DMS153 treated with DMSO at 0.1 percent for 48 hours (cell line): Measurements from ENCODE around the gene EIF2B5.
A peak's percentile ranks its signal among the peaks of the same experiment; 100 is the strongest.

Experiments used
- DNase-seq: peaks from one replicate; lab custom pipeline; 2025; ENCODE audit not compliant: unreplicated experiment; lab: John Stamatoyannopoulos, UW

Gene EIF2B5

GRCh38 chr3:184172681-184173373, 37.7 kb downstream of the EIF2B5 start:
- no peak for DNase-seq

- no peak for DNase-seq
These were observed 38.2 kb downstream of the EIF2B5 start for GRCh38 chr3:184173374-184173722.

DNA sequence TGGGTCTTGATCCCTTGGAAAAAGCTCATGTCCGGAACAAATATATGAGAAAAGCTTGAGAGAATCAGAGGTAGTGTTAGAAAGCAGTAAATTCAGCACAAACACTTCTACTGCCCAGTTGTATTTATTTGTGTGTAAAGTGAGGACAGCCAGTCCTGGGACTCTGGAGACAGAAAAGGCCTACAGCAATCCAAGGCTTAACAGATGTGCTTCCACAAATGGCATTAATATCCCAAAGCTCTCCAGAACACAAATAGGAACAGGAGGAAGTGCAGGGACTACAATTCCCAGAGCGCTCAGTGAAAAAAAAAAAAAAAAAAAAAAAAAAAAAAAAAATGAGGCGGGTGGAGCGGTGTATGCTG, 39.1 kb downstream of the EIF2B5 start:
- DNase-seq: no peak

GRCh38 chr3:184174646-184175492, 39.7 kb downstream of the EIF2B5 start, which contains the start of gene AP2M1:
TSS of gene AP2M1 (plus strand) at chr3:184174855. CDS start at chr3:184176994, 2,139 bp downstream.
- DNase-seq: peak; percentile 98

DNA sequence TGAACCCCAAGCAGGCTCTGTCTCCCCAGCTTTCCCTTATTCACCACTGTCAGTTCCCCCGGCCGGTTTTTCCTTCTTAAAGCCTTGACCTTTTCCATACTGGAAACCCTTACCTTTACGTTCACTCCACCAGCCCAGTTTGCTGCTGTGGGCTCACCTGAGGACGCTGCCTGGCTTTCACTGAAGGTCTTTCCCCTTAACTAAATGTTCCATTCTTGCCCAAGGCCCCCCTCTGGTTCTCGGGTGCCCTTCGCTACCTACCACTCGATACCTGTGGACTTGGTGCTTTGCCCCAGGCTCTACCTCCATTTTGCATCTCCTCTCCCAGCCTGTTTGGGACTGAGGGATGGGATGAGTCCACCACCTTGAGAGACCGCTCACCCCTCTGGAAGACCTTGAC, 40.3 kb downstream of the EIF2B5 start:
- DNase-seq: no peak

- DNase-seq: no peak
These were observed 40.8 kb downstream of the EIF2B5 start for GRCh38 chr3:184175981-184176376.

DNA sequence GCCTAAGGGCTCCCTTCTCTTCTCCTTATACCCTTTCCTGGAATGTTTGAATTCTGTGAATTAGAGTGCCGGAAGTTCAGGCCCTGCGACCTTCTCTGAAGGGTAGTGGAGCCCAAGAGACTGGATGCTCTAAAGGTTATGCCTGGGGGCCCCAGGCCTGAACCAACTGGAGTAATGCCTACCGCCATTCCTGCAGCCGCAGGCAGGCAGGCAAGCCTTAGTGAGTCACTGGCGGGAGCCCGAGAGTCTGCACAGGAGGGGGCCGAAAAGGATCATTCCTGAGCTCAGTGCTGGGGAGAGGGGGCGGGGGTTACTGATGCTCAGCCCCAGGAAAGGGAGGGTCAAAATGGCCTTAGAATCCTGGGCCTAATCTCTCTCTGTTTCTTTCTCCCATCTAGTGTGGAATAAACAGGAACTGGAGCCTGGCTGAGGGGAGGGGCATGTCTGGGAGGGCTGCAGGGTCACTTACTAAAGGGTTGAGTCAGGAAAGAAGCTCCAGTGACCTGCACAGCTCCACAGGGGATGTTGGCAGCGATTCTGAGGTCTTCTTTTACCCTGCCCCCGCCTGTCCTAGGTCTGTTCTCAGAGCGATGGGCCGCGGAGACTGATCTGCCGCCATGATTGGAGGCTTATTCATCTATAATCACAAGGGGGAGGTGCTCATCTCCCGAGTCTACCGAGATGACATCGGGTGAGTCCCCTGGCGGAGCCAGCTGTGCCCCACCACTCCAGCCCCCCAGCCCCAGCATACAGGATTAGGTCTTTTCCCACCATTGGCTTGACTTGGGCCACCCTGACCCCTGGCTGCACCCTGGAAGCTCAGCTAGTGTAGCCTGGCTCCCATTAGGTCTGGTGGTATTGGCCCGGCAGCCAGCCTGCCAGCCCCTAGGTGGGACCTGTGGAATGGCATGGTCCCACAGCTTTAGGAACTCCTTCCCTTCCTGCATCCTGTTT, 41.5 kb downstream of the EIF2B5 start:
- no peak for DNase-seq

DNA sequence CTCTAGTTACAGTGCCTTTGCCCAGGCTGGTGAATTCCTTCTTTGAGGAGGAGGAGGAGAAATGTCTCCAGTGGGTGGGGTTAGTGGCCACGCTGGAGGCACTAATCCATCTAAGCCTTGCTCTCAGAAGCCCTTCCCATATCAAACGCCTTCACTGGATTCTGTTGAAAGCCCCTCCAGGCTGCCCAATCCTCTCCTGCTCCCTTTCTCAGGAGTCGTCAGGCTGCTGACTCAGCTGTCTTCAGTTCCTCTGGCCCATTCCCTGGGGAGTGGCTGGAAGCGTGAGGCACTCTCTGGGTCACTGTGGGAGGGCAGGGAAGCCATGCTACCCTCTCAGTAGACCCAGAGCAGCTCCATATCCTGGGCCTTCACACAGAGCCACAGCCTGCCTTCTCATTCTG, 42.2 kb downstream of the EIF2B5 start:
- no peak for DNase-seq

- no peak for DNase-seq
These were observed 42.7 kb downstream of the EIF2B5 start for GRCh38 chr3:184177767-184178306.

DNA sequence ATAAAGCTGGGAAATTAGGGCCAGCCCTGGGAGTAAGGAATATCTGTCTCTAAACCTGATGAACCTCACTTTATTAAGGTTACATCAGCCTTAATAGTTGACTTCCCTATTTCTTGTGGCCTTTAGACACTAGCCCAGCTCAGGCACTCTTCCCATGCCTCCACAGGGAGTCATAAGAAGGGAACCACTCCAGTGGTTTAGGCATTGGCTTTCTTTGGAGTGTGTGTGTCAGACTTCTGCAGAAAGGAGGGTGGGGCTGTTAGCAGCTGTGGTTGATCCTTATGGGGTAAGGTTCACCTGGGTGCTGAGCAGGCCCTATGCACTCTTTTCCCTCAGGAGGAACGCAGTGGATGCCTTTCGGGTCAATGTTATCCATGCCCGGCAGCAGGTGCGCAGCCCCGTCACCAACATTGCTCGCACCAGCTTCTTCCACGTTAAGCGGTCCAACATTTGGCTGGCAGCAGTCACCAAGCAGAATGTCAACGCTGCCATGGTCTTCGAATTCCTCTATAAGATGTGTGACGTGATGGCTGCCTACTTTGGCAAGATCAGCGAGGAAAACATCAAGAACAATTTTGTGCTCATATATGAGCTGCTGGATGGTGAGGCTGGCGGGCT, 43.5 kb downstream of the EIF2B5 start:
- no peak for DNase-seq

DNA sequence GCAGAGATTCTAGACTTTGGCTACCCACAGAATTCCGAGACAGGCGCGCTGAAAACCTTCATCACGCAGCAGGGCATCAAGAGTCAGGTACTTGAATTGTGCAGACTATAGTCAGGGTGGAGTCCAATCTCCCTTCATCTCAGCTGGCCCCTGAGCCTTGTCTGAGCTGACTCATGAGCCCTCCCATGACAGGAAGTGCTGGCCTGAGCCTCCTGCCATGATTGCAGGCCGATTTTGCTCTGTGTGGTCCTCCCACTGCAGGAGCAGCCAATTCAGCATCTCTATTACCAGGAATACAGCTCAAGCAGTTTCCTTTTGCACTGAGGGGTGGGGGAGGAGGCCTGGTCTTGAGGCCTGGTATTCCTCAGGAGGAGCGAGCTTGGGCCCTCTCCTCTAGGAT, 45.0 kb downstream of the EIF2B5 start:
- no peak for DNase-seq

DNA sequence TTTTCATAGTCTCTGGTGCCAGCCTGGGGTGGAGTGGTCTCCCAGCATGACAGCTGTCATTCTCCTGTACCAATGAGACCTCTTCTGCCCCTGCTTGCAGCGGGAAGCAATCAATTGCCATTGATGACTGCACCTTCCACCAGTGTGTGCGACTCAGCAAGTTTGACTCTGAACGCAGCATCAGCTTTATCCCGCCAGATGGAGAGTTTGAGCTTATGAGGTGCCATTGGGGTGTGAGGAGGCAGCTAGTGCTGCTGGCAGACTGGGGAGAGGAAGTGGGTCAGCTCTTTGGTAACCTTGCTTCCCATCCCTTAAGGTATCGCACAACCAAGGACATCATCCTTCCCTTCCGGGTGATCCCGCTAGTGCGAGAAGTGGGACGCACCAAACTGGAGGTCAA, 46.4 kb downstream of the EIF2B5 start:
- DNase-seq: no peak

DNA sequence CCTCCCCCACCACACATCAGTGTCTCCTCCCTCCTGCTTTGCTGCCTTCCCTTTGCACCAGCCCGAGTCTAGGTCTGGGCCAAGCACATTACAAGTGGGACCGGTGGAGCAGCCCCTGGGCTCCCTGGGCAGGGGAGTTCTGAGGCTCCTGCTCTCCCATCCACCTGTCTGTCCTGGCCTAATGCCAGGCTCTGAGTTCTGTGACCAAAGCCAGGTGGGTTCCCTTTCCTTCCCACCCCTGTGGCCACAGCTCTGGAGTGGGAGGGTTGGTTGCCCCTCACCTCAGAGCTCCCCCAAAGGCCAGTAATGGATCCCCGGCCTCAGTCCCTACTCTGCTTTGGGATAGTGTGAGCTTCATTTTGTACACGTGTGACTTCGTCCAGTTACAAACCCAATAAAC, 48.5 kb downstream of the EIF2B5 start:
- no peak for DNase-seq

- DNase-seq: no peak
These were observed 49.5 kb downstream of the EIF2B5 start for GRCh38 chr3:184184546-184185230.

GRCh38 chr3:184185461-184186183, 50.5 kb downstream of the EIF2B5 start:
- DNase-seq: peak; percentile 97

GRCh38 chr3:184186184-184186901, 51.2 kb downstream of the EIF2B5 start, which contains the start of gene ABCF3:
TSS of gene ABCF3 (plus strand) at chr3:184186199. CDS start at chr3:184186208, 9 bp downstream.
- no peak for DNase-seq

DNA sequence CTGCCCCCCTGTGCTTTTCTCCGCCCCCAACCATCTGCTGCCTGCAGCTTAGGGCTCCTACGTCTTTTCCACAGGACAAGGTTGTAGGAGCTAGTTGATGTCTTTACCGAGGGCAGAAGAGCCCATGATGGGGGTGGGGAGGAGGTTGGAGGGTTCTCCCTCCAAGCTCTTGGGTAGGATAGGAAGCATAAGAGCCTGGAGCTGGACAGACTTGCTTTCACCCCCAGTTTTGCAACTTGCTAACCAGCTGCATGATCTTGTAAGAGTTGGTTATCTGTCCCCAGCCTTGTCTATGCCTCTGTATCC, 51.7 kb downstream of the EIF2B5 start:
- DNase-seq: no peak

DNA sequence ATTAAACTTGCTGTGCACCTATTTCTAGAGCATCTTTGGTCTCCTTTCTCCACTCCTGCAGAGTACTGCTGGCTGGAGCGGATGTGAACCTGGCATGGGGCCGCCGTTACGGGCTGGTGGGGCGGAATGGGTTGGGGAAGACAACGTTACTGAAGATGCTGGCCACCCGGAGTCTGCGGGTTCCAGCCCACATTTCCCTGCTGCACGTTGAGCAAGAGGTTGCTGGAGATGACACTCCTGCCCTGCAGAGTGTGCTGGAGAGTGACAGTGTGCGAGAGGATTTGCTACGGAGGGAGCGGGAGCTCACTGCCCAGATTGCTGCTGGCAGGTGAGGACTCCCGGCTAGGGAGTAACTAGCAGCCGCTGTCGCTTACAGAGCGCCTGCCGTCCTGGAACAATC, 52.9 kb downstream of the EIF2B5 start:
- no peak for DNase-seq

DNA sequence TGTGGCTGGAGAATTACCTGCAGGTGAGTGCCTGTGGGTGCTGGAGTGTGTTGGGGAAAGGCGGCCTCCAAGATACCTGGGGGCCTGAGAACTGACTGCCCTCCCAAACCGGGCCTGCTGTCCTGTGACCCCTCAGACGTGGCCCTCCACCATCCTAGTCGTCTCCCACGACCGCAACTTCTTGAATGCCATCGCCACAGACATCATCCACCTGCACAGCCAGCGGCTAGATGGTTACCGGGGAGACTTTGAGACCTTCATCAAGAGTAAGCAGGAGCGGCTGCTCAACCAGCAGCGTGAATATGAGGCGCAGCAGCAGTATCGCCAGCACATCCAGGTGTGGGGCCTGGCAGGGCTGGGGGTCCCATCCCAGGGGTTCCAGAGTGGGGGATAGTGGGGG, 54.3 kb downstream of the EIF2B5 start:
- DNase-seq: no peak
